Activated B cell treated with CpG ODN at 0.5 μM for 24 hours (primary cell): ENCODE measurements around the gene STK17B. TPM values are rescaled to one million over a fixed set of nuclear protein-coding genes. Genes with fewer than 3 reads are reported as not detected.

Source experiments
- ATAC-seq: fragments of 200-7000 bp; cut with Tn5 transposase; one replicate; pipeline ENCODE4 v1.10.0; 2021; ENCODE audit warnings: low read depth, mild to moderate bottlenecking, moderate library complexity
- CTCF ChIA-PET: fragments of 350-600 bp; sonication (Branson Sonifier 250); formaldehyde crosslinking; loops from one replicate; lab custom pipeline; 2021; ENCODE audit warnings: antibody characterized with exemption; lab: Charles Lee
- POLR2A ChIA-PET: fragments of 350-600 bp; sonication (Branson Sonifier 250); formaldehyde crosslinking; loops from one replicate; lab custom pipeline; 2021; ENCODE audit warnings: antibody characterized with exemption; lab: Charles Lee
- DNase-seq: peaks from one replicate; pipeline ENCODE4 v3.0.0; 2022
- H3K27ac Mint-ChIP-seq: one replicate; pipeline ENCODE4 v1.8.0; 2020; ENCODE audit warnings: mixed read lengths
- H3K27me3 Mint-ChIP-seq: one replicate; pipeline ENCODE4 v1.8.0; 2021; ENCODE audit warnings: mixed read lengths
- H3K36me3 Mint-ChIP-seq: one replicate; pipeline ENCODE4 v1.8.0; 2021; ENCODE audit warnings: low read depth, mixed read lengths
- H3K4me1 Mint-ChIP-seq: one replicate; pipeline ENCODE4 v1.8.0; 2021; ENCODE audit warnings: mixed read lengths
- H3K4me3 Mint-ChIP-seq: one replicate; pipeline ENCODE4 v1.8.0; 2020; ENCODE audit warnings: mild to moderate bottlenecking, mixed read lengths
- H3K9me3 Mint-ChIP-seq: one replicate; pipeline ENCODE4 v1.8.0; 2020; ENCODE audit warnings: mixed read lengths
- intact Hi-C: fragments of 100-400 bp; cut with micrococcal nuclease; formaldehyde crosslinking; loops from one replicate; pipeline ENCODE4 v1.15.1; 2024
- total RNA-seq: library from RNA; stranded (reverse); gene quantifications from 2 replicates; pipeline ENCODE4 v1.2.3, GENCODE V29; 2022
- TF ChIP-seq, protein P1 (sequence below): fragments of 200-600 bp; IDR thresholded peaks from one replicate; pipeline ENCODE4 v1.8.0; 2022; ENCODE audit warnings: antibody characterized with exemption, mild to moderate bottlenecking

STK17B gene
- total RNA-seq, 1 donor from 2014 or later = 226 TPM

DNA sequence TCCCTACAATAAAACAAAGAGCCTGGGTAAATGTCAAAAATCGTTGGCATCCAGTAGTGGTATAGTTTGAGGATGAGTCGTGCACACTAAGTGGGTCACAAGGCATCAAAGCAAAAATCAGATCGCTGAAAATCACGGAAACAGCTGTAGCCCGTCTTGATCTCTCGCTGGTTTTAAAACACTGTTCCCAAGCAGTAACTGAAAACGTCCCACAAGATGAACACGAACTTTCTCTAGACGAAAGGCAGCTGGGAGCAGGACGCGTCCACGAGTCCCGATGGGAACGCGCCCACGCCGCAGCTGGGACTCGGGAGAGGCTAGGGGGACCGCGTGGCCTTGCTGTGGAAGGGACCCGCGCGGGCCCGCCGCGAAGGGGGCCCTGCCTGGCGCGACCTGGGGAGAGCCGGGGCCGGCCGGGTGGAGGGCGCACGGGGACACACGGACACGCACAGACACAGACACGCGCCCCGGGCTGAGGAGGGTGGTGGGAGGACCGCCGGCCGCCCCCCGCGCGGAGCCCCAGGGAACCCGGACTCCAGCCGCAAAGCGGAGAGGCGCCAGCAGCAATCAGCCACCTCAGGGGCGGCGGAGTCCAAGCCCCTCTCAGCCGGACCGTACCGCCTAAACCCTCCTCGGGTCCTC, 651 bp downstream of the STK17B start:
- CTCF ChIA-PET = interaction anchor here (0.9 to 3.0 kb wide), 8 partner anchors 18 to 108 kb away, joined by 3 to 22 read pairs (median 6); no protein-coding TSS in a partner anchor
- POLR2A ChIA-PET = interaction anchor here (0.5 to 11.0 kb wide), 39 partner anchors 8 to 1139 kb away, joined by 3 to 543 read pairs (median 6); partner anchors contain the start of genes DNAH7 and SLC39A10
- Mint-ChIP-seq H3K4me1 (peaks cover 60% of the 10 kb centered on the region), H3K9me3 (no peaks in the 10 kb centered on the region), H3K4me3 (peak overlapping the region; percentile 99), H3K27ac (peak overlapping the region; percentile 98), H3K36me3 (peaks cover 44% of the 10 kb centered on the region), H3K27me3 (no peaks in the 10 kb centered on the region)
- TF ChIP-seq, protein P1, sequence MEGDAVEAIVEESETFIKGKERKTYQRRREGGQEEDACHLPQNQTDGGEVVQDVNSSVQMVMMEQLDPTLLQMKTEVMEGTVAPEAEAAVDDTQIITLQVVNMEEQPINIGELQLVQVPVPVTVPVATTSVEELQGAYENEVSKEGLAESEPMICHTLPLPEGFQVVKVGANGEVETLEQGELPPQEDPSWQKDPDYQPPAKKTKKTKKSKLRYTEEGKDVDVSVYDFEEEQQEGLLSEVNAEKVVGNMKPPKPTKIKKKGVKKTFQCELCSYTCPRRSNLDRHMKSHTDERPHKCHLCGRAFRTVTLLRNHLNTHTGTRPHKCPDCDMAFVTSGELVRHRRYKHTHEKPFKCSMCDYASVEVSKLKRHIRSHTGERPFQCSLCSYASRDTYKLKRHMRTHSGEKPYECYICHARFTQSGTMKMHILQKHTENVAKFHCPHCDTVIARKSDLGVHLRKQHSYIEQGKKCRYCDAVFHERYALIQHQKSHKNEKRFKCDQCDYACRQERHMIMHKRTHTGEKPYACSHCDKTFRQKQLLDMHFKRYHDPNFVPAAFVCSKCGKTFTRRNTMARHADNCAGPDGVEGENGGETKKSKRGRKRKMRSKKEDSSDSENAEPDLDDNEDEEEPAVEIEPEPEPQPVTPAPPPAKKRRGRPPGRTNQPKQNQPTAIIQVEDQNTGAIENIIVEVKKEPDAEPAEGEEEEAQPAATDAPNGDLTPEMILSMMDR = no peak
- ATAC-seq = peak; percentile 3
- intact Hi-C loops = loop anchor here (1.0 to 10.0 kb wide), 10 partner anchors 10 to 1330 kb away; partner anchors contain the start of genes HSPE1 and SLC39A10
- DNase-seq = peak; percentile 60

DNA sequence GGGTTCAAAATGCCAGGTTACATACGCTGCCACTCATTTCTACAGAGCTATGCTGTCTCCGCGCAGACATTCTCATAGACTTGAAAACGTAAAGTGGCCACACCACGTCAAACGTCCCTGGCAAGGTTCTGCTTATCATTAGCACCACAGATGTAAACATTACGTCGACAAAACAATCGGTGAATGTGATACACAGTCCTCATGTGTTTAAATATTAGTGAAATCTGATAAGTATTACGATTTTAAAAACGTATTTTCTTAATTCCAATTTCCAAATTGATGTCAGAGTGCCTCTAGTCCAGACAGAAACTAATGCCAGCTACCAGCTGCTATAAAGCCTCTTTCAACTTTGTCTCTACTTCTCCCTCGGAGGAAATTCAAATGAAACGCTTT, 1.2 kb downstream of the STK17B start:
- peak overlapping the region; percentile 98 for H3K27ac Mint-ChIP-seq
- DNase-seq (no peak), ATAC-seq (peak; percentile 16)
- peaks cover 61% of the 10 kb centered on the region for H3K4me1 Mint-ChIP-seq
- intact Hi-C loops = loop anchor here (1.0 to 10.0 kb wide), 8 partner anchors 10 to 1331 kb away; partner anchors contain the start of genes HSPE1 and SLC39A10
- TF ChIP-seq, protein P1 = no peak
- peak overlapping the region; percentile 99 for H3K4me3 Mint-ChIP-seq
- ChIA-PET CTCF (interaction anchor here (0.9 to 3.0 kb wide), 7 partner anchors 18 to 108 kb away, joined by 3 to 22 read pairs (median 6); no protein-coding TSS in a partner anchor), POLR2A (interaction anchor here (0.5 to 11.0 kb wide), 28 partner anchors 8 to 1139 kb away, joined by 3 to 543 read pairs (median 12); partner anchors contain the start of gene SLC39A10)
- H3K36me3 Mint-ChIP-seq = peaks cover 48% of the 10 kb centered on the region
- no peaks in the 10 kb centered on the region for H3K27me3 Mint-ChIP-seq
- no peaks in the 10 kb centered on the region for H3K9me3 Mint-ChIP-seq

DNA sequence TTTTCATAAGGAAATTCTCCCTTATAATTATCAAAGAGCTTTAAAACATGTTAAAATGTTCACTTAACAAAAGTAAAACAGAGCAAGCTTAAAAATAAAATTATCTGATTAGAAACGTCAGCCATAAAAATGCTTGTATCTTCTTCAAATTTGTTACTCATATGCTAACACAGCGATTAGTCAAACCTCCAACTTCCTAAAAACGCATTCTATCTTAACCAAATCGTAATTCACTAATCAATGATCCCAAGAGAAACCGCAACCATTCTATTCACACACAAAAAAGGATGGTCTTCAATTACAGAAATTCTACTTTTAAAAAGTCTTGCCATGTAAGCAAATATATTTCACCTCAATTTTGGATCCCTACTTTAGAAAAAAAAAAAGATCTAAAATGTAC, 1.9 kb downstream of the STK17B start:
- Mint-ChIP-seq H3K9me3 (no peaks in the 10 kb centered on the region), H3K36me3 (peaks cover 54% of the 10 kb centered on the region), H3K27me3 (no peaks in the 10 kb centered on the region), H3K4me1 (peaks cover 61% of the 10 kb centered on the region), H3K27ac (peak overlapping the region; percentile 98), H3K4me3 (peak overlapping the region; percentile 99)
- TF ChIP-seq, protein P1 = no peak
- DNase-seq (no peak), ATAC-seq (no peak)
- intact Hi-C loops = loop anchor here (5.0 kb wide), 1 partner anchor 37 kb away; no protein-coding TSS in a partner anchor
- ChIA-PET CTCF (interaction anchor here (1.5 to 3.0 kb wide), 2 partner anchors 93 to 107 kb away, joined by 5 to 22 read pairs; no protein-coding TSS in a partner anchor), POLR2A (interaction anchor here (0.7 to 11.0 kb wide), 25 partner anchors 9 to 167 kb away, joined by 3 to 543 read pairs (median 15); no protein-coding TSS in a partner anchor)

DNA sequence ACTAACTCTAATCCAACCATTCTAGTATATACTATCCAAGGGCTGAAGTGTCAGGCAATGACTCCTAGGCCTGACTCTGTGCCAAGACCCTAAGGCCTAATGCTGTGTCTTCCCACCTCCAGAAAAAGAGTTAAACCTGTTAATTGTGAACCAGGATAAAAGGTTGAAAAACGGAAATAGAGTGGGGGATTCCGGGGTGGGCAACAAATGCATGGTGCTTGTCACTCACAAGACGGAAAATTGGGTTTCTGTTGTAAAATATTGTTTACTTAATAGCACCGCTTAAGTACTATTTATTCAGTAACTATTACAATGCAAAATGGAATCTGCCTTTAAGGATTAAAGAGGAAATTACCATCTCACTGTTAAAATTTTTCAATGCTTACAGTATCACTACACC, 3.2 kb downstream of the STK17B start:
- DNase-seq = no peak
- peak overlapping the region; percentile 99 for H3K4me3 Mint-ChIP-seq
- peaks cover 56% of the 10 kb centered on the region for H3K36me3 Mint-ChIP-seq
- TF ChIP-seq, protein P1 = no peak
- H3K4me1 Mint-ChIP-seq = peaks cover 58% of the 10 kb centered on the region
- peak overlapping the region; percentile 98 for H3K27ac Mint-ChIP-seq
- no peaks in the 10 kb centered on the region for H3K9me3 Mint-ChIP-seq
- ATAC-seq = no peak
- intact Hi-C loops = loop anchor here (5.0 kb wide), 1 partner anchor 36 kb away; no protein-coding TSS in a partner anchor
- POLR2A ChIA-PET = interaction anchor here (0.9 to 5.9 kb wide), 9 partner anchors 8 to 107 kb away, joined by 3 to 38 read pairs (median 18); no protein-coding TSS in a partner anchor
- H3K27me3 Mint-ChIP-seq = no peaks in the 10 kb centered on the region
- CTCF ChIA-PET = interaction anchor here (0.7 to 3.1 kb wide), 5 partner anchors 9 to 169 kb away, joined by 3 to 21 read pairs (median 7); partner anchors contain the start of gene DNAH7
